Stimulated activated naive CD4-positive, alpha-beta T cell (primary cell): Measurements from ENCODE around the gene ZNF133.

Experiments used
- DNase-seq, 6 experiments: peaks; one replicate each; lab custom pipeline; 2025; lab: John Stamatoyannopoulos, UW

The ZNF133 gene

GRCh38 chr20:18362916-18363315 lies 74.6 kb downstream of the ZNF133 start:
- DNase-seq = no peak

DNA sequence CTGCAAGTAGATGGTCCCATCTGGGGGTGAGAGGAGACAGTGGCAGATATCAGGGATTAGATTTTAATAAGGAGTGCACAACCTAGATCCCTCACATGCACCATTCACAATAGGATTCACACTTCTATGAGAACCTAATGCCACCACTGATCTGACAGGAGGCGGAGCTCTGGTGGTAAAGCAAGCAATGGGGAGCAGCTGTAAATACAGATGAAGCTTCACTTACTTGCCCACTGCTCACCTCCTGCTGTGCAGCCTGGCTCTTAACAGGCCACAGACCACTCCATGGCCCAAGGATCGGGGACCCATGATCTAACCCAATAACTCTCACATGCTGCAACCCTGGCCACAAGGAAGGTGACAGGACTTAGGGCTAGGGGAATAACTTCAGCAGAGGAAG lies 75.4 kb downstream of the ZNF133 start:
- DNase-seq = no peak

- no peak for DNase-seq
Measured at GRCh38 chr20:18364768-18365167, 76.4 kb downstream of the ZNF133 start.
